Measurements from ENCODE around the gene EPHA3.

Gene EPHA3

DNA sequence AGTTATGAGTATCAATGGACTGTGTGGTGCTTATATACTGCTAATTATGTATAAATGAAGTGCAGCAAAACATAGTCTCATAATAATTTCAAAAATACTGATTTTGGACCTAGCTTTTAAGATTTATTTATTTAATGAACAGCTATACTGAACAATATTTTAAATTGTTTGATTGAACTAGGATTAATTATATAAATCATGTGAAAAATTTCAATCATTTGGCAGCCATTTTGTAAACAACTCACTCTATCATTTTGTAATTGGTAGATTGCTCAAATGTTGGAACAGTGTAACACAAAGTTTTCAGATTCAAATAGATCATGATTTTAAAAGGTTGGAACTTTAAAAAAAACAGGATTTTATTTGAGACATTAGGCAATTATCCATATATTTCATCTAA is 47.0 kb downstream of the EPHA3 start:
- DNase-seq: no peak

DNA sequence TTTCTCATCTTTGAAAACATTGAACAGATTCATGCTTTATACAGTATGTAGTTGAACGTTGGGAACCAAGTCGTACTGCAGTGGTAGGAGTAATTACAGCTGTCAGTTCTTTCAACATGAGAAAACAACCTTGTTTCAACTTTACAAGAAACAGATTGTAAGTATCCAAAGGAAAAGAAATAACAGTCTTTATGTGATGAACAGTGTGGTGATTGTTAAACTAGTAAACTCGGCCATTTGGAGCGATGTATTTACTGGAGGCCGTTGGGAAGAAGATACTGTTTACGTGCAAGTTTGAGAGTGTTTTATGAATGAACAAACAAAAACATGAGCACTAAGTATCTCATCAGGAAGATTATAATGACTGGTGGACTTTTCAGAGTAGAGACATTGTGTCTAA is 48.4 kb downstream of the EPHA3 start:
- no peak for DNase-seq

DNA sequence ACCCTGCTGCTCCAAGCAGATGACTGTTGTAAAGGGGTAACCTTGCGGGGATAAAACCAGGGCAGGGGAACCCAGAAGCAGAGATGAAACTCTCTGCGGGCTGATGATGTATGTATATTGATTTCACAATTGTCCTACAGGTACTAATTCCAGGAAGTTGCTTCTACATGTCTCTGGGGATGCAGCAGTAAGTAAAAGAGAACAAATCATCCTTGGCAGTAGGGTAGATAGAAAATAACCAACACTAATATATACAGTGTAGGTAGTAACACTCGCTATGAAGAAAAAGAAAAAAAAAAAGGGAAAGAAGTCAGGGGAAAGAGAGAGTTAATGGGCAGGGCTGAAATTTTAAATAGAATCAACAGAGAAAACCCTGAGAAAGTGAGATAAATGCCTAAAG is 50.2 kb downstream of the EPHA3 start:
- no peak for DNase-seq

DNA sequence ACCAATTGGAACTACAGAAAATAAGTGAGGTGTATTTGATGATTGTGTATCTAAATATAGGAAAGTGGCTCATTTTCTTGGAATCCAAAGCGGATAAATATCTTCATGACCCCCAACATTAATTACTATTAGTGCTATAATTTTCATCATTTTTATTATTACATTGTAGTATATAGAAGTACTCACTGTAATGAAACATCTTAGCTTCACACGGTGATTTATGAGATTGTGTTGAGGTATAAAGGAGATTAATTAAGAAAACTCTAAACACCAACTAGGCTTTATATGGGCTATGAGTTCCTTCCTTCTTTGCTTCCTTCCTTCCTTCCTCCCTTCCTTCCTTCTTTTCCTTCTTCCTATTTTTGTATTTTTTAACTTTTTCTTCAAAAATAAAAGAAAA is 52.2 kb downstream of the EPHA3 start:
- no peak for DNase-seq

DNA sequence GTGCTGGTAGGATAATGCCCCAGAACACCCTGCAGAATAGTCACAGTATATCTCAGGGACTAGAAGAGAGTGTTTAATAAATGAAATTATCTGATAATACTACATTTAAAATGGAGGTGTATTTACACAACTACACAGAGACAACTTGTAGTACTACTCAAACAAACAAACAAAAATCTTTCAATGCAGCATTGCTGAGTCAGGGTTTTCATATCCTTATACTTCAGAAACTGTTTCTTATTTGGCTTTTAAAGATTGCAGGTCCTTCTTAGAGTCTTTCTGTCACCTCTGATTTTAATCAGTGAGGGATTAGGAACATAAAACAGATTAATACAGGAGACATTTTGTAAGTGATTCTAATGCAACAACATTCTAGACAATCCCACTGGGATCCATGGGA is 57.4 kb downstream of the EPHA3 start:
- DNase-seq: no peak

DNA sequence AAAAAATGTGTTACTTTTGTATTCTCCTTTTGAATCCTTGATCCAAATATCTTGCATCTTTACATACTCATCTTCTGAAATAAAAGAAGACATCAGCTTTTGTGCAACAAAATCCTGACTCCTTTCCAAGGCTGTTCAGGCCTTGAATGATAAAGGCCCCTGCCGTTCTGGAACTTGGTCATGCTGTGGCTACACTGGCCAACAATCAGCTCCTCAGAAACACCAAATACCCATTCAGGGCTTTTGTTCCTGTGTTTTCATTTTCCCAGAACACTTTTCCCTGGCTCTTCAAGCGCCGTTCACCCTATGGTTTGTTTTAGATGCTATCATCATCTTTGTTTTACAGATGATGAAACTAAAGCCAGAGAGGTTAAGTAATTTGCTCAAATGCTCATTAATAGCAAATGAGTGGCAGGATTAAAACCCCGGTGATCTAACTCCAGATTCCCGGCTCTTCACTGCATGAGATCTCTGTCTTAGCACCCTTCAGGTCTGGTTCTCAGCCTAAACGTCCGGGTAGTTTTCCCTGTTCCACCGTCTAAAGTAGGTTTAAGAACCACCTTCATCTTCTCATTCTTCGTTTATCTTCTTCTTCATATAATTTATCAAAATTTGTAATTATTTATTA is 58.3 kb downstream of the EPHA3 start:
- DNase-seq: no peak

DNA sequence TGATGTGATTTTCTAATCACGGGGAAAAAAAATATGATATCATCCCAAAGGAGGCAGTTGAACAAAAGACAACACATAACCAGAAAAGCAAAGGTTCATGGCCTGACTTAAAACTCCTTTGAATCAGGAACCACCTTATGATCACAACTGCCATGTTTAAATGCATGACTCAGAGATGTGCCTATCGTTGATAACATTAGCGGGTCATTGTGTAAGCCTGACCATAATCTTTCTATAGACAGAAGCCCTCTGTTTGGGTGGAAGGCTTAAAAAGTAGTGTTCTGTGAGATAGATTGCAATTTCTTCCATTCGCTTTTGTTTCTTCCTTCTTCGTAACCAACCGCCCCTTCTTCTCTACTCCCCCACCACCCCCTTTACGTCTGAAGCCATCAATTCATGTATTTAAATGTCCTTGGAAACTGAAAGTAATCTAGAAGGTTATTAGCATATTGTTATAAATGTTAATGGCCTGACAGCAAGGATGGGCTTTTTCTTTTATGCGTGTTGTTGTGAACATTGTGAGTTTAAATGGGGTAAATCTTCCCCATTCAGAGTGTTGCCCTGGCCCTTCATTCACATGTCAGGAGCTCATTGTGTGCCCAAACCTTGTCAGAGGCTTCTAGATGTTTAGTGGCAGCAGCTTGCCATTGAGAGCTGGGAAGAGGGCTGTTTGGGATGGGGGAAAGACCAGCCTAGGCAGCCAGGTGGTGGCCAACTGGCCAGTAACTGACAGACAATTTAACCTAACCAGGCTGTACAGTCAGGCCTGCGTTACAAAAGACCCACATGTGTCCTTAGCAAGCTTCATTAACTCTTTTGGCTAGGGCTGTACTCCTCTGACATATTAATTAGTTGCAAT is 64.5 kb downstream of the EPHA3 start:
- no peak for DNase-seq

DNA sequence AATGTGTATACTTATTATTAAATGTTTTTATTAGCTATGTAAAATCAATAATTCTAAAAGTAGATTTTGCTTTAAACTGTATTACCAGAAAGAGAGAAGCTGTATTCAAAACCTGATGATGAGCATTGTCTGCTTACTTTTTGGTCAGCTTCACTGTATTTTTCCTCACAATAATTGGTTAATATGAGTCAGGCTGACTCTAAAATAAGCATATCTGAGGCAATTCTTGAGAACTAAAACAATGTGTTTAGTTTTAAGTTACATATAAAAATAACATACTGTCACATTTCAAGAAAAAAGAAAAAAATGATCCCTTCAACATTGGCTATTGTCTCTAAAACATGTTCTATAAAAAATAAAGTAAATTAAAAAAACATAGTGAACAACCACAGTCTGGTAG is 66.1 kb downstream of the EPHA3 start:
- no peak for DNase-seq

DNA sequence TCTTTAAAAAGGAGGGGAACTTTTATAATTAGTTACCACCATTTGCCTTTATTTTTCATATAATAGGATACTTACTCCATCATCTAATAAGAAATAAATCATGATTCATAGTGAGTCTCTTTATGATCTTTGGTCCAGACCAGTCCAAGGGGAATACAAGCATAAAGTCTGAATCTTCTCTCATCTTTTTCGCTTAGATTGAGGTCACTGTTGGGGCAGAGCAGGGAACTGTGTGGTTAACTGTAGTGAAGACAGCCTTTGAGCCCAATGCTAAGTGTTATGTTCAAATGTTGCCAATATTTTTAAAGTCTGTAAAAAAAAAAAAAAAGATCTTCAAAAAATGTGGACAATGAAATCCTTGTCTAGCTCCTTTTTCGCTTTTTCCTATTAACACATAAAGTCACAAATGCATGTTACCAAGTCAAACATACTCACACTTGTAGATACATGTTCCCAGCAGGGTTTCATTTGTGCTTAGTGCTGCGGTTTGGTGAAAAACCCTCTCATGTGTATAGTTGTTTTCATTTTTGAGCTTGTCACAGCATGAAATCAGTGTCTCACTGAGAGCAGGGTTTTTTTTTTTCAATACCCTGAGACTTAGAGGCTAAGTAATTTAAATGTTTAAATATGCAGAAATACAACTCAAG is 72.1 kb downstream of the EPHA3 start:
- DNase-seq: no peak

DNA sequence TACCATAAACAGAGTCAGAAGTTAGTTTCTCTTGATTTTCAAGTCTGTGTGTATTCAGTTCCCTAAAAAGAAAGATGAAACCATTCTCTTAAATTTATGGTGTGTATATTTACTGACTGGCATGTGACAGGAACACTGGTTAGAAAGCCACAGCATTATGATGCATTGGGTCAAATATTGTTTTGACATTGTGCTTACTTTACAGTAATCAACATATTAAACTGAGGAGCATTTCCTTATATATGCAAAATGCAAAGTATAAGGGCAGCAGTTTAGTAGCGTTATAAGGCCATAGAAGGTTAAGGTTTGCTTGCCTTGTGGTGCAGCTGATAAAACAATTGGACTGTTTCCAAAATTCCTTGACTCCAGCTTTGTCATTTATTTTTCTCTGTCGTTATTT is 72.9 kb downstream of the EPHA3 start:
- no peak for DNase-seq

DNA sequence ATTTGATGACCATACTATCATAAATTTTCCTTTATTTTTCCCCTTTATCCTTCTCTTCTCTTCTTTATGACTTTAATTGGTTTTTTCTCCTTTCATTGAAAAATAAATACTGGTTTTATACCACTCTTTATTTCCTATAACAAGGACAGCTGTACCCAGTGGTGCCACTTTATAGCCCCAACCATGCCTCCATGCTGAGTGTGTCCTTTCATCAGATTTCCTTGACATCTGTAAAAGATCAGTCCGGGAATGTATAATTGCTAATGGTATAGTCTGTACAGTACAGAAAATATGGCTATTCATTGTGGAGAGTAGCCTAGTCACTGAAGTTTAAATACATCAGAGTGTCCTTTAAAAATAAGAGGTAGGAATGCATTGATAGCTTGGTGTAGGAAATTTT is 74.6 kb downstream of the EPHA3 start:
- DNase-seq: no peak

DNA sequence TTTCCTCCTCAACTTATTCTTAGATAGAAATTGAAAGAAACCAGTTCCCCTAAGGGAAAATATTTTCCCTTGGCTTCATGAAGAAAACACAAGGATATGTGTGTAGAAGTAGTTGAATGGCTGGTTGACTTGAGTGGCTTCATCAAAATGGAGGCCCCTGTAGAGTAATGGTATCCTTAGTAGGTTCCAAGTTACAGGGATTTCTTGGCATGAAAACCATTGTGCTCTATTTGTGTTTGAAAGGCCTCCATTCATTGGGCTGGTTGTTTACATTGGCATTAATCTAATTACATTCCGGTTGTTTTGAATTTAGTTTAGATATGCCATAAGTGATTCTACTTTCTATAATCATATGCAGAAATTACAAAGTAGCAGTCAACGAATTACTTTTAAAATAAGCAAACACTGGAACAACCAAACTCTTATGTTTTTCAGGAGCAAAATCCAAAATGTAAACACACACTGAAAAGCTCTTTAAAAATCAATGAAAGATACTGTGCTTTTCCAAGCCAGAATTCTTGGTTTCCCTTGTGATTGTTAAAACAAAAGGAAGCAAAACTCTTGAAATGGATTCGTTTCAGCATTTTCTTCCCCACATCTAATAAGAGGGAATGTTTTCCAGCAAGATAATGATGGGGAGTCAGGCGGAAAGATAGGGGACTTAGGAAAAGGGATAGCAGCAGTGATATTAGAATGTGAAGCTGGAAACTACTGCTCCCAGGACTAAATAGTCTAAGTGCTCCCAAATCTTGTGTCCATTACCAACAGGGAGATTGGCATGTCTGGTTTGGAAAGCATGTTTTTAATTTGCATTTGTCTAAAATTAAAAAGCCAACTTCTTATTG is 77.0 kb downstream of the EPHA3 start:
- no peak for DNase-seq

DNA sequence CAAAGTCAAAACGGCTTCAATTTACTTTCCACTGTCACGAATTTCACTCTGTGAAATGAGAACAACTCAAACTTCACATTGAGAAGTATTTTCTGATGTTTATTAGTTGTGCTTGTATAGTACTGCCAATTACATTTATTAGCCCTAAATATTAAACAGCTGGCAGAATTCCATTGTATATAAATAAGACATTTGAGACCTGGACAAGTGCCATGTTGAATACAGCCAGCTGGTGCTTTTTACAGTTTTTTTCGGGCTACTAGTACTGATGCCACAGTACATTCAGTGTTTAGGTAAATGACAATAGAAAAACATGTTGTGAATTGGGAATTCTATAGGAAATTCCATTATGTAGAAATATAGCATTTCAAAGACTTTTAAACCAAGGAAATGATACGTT is 79.0 kb downstream of the EPHA3 start:
- DNase-seq: no peak

DNA sequence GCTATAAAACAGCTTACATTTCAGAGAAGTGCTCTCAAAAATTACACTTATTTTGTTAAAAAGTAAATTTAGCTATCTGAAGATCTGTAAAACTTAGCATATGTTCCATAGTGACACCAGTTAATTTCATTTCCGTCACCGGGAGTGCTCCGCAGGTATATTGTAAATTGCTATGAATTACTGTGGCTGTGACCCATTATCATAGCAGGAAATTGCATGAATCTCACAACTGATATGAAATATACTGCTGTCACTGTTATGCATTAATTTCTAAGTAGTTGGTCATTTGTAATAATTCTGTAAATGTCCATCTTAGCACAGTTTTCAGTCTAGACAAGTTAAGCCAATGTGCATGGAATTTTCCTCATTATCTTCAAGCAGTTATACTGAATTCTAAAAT is 91.2 kb downstream of the EPHA3 start:
- DNase-seq: no peak

DNA sequence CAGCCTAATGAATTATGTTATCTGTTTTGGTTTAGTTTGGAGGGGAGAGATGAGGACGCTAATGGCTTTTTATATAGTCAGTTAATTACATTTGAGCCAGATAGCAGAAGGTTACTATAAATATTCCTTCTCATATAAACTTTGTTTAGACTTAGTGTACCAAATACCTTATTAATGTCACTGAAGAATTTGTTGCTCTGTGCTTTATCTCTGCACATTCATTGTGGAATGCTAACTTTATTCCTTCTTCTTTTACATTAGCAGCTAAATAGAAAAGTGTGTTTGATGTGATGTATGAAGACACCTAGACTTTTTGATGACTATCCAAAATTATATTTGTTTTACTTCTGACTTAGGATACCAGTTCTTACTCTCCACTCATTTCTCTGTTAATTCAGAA is 105.2 kb downstream of the EPHA3 start:
- DNase-seq: no peak

DNA sequence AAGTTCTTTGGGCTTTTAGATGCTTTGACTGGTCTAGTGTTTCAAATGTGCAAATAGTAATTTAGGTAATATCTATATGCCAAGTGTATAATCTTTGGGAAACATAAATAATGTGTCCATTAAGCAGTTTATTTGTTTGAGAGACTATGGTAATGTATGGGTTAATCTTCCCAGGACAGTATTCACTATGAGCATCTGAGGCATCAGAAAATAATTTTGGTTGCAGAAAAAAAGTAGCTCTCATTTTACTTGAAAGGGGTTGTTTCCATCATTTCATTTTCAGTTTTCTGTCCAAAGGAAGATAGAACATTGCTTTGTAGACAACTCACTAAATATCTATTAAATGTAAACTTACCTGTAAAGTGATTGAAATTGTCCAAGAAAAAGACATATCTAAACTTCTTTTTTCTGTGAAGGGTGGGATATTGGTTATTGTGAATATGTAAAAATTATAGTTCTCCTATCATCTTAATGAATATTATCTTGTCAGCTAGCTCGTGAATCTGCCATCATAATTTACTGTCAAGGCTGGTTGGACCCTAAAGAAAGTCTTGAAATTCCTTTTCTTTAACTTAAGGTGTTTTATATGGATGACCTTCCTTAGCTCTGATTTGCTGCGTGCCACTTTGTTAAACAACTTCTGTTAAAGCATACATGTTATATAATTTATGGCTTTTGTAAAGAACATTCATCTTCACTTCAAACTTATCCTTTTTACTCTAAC is 108.8 kb downstream of the EPHA3 start:
- no peak for DNase-seq

DNA sequence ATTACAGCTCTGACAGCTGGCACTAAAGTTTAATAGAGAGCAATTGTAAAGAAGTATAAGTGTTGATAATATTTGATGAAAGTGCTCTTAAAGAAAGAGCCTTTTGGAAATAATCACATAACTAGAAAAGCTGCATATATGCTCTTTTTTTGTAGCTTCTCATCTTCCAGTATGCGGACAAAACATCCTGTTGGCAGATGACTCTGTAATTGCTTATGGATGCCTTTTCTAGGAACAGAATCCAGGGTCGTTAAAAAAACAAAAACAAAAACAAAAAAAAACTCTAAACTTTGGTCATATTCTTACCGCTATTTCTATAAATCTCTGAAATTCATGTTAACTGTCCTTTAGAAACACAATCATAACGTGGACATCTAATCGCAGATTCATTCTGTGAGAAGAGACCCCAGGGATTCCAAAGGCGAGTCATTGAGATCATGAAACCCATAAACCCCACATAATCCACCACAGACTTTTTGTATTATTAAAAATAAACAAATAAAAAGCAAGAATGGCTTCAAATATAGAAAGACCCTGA is 109.8 kb downstream of the EPHA3 start:
- DNase-seq: no peak

DNA sequence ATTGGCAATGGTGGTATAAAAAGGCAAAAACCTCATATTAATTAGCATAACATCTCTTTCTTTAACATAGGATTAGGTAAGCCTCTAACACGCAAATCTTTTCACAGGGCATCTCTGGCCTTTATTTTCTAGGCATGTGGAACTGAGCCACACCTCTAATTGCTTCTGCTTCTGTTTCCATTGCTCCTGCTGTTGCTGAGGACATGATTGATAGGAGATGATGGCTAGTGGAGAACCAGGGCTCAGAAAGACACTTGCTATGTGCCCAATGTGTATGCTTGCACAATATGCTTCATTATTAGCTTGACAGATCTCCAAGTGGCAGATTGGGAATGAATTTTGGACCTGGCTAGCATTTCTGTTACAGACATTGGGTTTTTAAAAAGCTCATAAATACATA is 114.5 kb downstream of the EPHA3 start:
- no peak for DNase-seq

DNA sequence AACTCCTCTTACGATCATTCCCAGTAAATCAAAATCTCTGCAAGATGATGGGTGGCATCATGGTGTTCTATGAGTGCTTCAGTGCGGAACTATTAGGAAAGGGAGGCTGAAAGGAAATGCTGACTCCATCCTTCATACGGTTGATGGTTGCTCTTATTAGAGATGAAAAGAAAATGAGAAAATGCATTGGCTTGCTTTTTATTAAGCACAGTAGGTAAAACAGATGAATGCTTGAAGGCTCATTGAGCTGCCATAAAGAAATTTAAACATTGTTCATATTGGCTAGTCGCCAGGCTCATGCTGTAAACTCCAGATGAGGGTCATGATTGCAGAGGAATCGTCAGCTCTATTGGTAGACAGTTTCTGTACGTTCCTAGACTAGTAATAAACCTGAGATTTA is 115.8 kb downstream of the EPHA3 start:
- DNase-seq: no peak

DNA sequence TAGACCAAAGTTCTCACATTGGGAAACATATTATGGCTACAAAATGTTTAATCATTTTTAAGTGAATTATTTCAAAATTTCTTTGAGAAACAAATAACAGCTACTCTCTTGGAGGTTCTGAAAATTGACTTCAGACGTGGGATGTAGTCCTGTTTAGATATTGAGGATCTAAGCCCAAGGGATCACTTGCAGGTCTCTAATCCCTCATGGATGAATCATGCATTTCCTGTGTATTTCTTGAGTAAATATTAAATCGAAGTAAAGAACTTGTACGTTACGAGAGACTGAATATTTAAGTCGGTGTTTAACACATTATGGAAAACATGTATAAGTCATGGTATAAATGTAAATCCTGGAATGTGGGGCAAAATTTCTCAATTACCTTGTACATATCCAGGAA is 119.8 kb downstream of the EPHA3 start:
- no peak for DNase-seq

DNA sequence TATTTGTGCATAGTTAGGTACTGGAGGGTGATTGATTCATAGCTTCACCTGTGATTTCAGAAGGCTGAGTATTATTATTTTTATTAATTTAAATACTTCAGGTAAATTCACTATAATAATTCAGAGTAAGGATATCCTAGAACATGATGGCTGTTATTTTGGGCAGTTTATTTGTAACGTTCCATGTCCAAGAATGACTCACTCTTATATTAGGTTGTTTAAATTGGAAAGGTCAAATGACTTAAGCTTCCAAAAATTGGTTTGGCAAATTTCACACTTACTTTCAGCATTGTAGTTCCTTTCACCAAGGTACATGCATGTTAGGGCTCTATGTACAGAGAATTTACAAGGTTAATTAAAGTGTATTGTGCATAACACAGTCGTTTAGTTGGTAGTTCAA is 120.2 kb downstream of the EPHA3 start:
- no peak for DNase-seq

DNA sequence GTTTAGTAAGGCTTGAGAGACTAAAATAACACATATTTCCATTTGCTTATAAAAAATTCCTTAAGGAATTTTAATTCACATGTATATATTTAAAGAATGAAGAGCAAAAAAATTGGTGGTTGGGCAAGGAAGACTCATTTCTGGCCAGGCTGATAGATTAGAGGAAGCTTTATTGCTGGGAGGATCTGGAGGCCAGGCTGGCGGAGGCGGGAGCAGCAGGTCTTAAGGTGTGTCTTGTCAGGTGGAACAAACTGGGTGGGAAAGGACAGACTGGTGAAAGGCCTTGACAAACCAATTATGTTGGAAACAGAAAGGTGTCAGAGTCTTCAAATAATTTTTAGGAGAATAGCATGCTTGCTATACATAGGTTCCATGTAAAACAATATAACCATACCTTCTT is 124.7 kb downstream of the EPHA3 start:
- DNase-seq: no peak
